Keratinocyte (primary cell): ENCODE measurements around the gene CFAP92. TPM values are rescaled to one million over a fixed set of nuclear protein-coding genes. Genes with fewer than 3 reads are reported as not detected.

ENCODE experiments used
- DNase-seq: peaks from one replicate; pipeline ENCODE4 v3.0.0-alpha.2; 2011; ENCODE audit warnings: low read depth, missing footprints, low spot score
- FAIRE-seq: peaks from 2 replicates; lab custom pipeline; 2011; peaks lifted over from hg19 to GRCh38; lab: Jason Lieb, UNC
- H2AFZ ChIP-seq: 2 replicates; pipeline ENCODE4 v1.6.0; 2012; ENCODE audit warnings: low read length, control low read depth, inconsistent platforms; ENCODE audit not compliant: control insufficient read depth
- H3K27ac ChIP-seq: 2 replicates; pipeline ENCODE4 v1.5.1; 2011; ENCODE audit warnings: low read length; ENCODE audit not compliant: control insufficient read depth, insufficient read depth
- H3K27me3 ChIP-seq: 3 replicates; pipeline ENCODE4 v1.6.0; 2011; ENCODE audit warnings: low read length; ENCODE audit not compliant: control insufficient read depth, insufficient read depth; ENCODE audit errors: extremely low read depth
- H3K36me3 ChIP-seq, 2 experiments: 2 replicates in 1 of 2; 3 replicates in 1 of 2; pipeline ENCODE4 v1.5.1; 2011; ENCODE audit warnings: low read length in 2 of 2, mild to moderate bottlenecking in 1 of 2; ENCODE audit not compliant: control insufficient read depth in 2 of 2, insufficient read depth in 2 of 2; ENCODE audit errors: extremely low read depth in 1 of 2
- H3K4me1 ChIP-seq: 3 replicates; pipeline ENCODE4 v1.5.1; 2011; ENCODE audit warnings: low read length; ENCODE audit not compliant: control insufficient read depth, insufficient read depth; ENCODE audit errors: extremely low read depth
- H3K4me2 ChIP-seq: 3 replicates; pipeline ENCODE4 v1.6.0; 2011; ENCODE audit warnings: low read depth, low read length; ENCODE audit not compliant: control insufficient read depth, insufficient read depth; ENCODE audit errors: extremely low read depth
- H3K4me3 ChIP-seq, 3 experiments: fragments of 200-600 bp in 1 of 3; sonication (generic) in 1 of 3; 2 replicates in 2 of 3; 3 replicates in 1 of 3; pipeline ENCODE4 v1.5.1; 2011 to 2016; ENCODE audit warnings: low read length in 3 of 3, mild to moderate bottlenecking in 3 of 3, control low read depth in 2 of 3, inconsistent platforms in 1 of 3, low read depth in 1 of 3, mixed read lengths in 1 of 3, mixed run types in 1 of 3, moderate library complexity in 1 of 3; ENCODE audit not compliant: control insufficient read depth in 2 of 3, insufficient read depth in 2 of 3; ENCODE audit errors: extremely low read depth in 1 of 3
- H3K79me2 ChIP-seq: 2 replicates; pipeline ENCODE4 v1.6.0; 2012; ENCODE audit warnings: low read length; ENCODE audit not compliant: control insufficient read depth, insufficient read depth
- H3K9ac ChIP-seq: 3 replicates; pipeline ENCODE4 v1.6.0; 2011; ENCODE audit warnings: low read length; ENCODE audit not compliant: control insufficient read depth, insufficient read depth; ENCODE audit errors: extremely low read depth
- H3K9me1 ChIP-seq: 3 replicates; pipeline ENCODE4 v1.6.0; 2011; ENCODE audit warnings: low read length; ENCODE audit not compliant: control insufficient read depth, insufficient read depth; ENCODE audit errors: extremely low read depth
- H3K9me3 ChIP-seq: 2 replicates; pipeline ENCODE4 v1.5.1; 2012; ENCODE audit warnings: low read depth, low read length; ENCODE audit not compliant: control insufficient read depth
- H4K20me1 ChIP-seq: 3 replicates; pipeline ENCODE4 v1.6.0; 2011; ENCODE audit warnings: low read length; ENCODE audit not compliant: control insufficient read depth, insufficient read depth; ENCODE audit errors: extremely low read depth
- CTCF ChIP-seq, 3 experiments: IDR thresholded peaks in 1 of 3; conservative IDR thresholded peaks in 1 of 3; optimal IDR thresholded peaks in 1 of 3; 2 replicates in 2 of 3; 3 replicates in 1 of 3; pipeline versions ENCODE3 to v1.5.1; 2011; ENCODE audit warnings: low read length in 3 of 3, mild to moderate bottlenecking in 3 of 3, moderate library complexity in 2 of 3, control low read depth in 1 of 3, inconsistent platforms in 1 of 3; ENCODE audit not compliant: insufficient read depth in 2 of 3; ENCODE audit errors: extremely low read depth in 1 of 3
- EZH2 ChIP-seq: IDR thresholded peaks from one replicate; pipeline ENCODE4 v1.6.1; 2012; ENCODE audit warnings: inconsistent platforms, mild to moderate bottlenecking, low read length, moderate library complexity
- dilution Hi-C: fragments of 300-500 bp; cut with MboI; formaldehyde crosslinking; loops from one replicate; pipeline ENCODE4 v1.7.0; 2020; ENCODE audit warnings: low sequenced_read_pairs; ENCODE audit not compliant: extremely low pct_ligation_motif_present
- polyA plus RNA-seq, 5 experiments: library from polyadenylated mRNA; depleted of rRNA in 3 of 5; stranded (reverse) in 3 of 5; stranded (forward) in 1 of 5; unstranded in 1 of 5; fragments of >200 nt; gene quantifications; 1 replicate in 1 of 5; 2 replicates in 3 of 5; 3 replicates in 1 of 5; pipeline versions ENCODE4 v1.2.1 to v1.2.3, GENCODE V29; 2011 to 2012; ENCODE audit warnings: missing spikeins in 2 of 5, low read depth in 1 of 5, low replicate concordance in 1 of 5

Gene CFAP92
- polyA plus RNA-seq, 1 donor (not counting 4 experiments of a cell fraction or from before 2014, with no cell fraction given) = 0.26 TPM

DNA sequence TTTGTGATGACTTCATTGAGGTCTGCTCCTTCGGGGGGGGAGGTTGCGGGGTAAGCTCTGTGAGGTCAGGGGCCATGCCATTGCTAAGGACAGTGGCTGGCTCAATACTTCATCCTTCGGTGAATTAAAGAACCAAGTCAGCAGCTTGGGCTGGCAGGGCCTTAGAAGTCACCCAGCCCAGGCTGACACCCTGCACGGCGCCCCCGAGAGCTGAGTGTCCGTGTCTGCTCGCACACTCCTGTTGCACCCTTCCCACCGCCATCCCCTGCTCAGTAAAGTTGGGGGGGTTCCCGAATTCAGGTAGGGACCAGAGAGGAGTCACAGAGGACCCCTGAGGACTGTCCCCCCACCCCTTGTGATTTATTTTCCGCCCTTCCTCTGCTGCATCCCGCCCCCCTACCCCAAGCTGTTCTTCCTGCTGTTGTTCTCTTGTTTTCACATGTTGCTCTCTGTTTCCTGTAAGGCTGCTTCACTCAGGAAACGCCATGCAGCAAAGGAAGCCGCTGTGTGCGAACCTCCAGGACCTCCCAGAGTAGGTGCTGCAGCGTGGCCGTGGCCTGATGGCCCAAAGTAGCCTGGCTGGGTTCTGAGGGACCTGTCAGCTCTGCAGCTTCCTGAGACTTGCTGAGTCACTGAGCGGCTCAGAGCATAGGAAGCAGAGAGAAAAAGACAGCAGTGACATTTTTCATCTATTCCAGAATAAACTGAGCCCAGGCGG, 21.7 kb upstream of the CFAP92 start:
- no peak overlapping the region for H2AFZ ChIP-seq
- dilution Hi-C loops = loop anchor here (10.0 kb wide), 1 partner anchor 59 kb away; no protein-coding TSS in a partner anchor
- FAIRE-seq (no peak), DNase-seq (no peak)
- H3K27me3 ChIP-seq = no peaks in the 10 kb centered on the region
- H4K20me1 ChIP-seq = no peaks in the 10 kb centered on the region
- no peaks in the 10 kb centered on the region for H3K36me3 ChIP-seq
- no peaks in the 10 kb centered on the region for H3K79me2 ChIP-seq
- no peaks in the 10 kb centered on the region for H3K9me1 ChIP-seq
- TF ChIP-seq EZH2 (no peak), CTCF (optimal IDR thresholded peaks at IDR 0.05 in 1 of 3, IDR thresholded peaks at IDR 0.05 in 1 of 3, conservative IDR thresholded peaks at IDR 0.05 in 1 of 3; ENCODE audit: extremely low read depth in 1 of 3, insufficient read depth in 2 of 3, low read length in 3 of 3) (no peak)
- H3K4me3 ChIP-seq = no peak overlapping the region
- H3K9me3 ChIP-seq = no peaks in the 10 kb centered on the region
- no peaks in the 10 kb centered on the region for H3K4me1 ChIP-seq
- H3K27ac ChIP-seq = no peak overlapping the region
- H3K9ac ChIP-seq = no peak overlapping the region
- no peak overlapping the region for H3K4me2 ChIP-seq

- Histone ChIP-seq H3K27ac (no peak overlapping the region), H3K27me3 (no peaks in the 10 kb centered on the region), H3K4me1 (no peaks in the 10 kb centered on the region), H3K4me3 (no peak overlapping the region), H3K36me3 (no peaks in the 10 kb centered on the region), H2AFZ (no peak overlapping the region), H3K4me2 (no peak overlapping the region), H3K9me3 (no peaks in the 10 kb centered on the region), H3K79me2 (no peaks in the 10 kb centered on the region), H3K9me1 (no peaks in the 10 kb centered on the region), H4K20me1 (no peaks in the 10 kb centered on the region), H3K9ac (no peak overlapping the region)
- DNase-seq (no peak), FAIRE-seq (no peak)
- no peak for TF ChIP-seq CTCF (optimal IDR thresholded peaks at IDR 0.05 in 1 of 3, IDR thresholded peaks at IDR 0.05 in 1 of 3, conservative IDR thresholded peaks at IDR 0.05 in 1 of 3; ENCODE audit: extremely low read depth in 1 of 3, insufficient read depth in 2 of 3, low read length in 3 of 3)
- no peak for TF ChIP-seq EZH2
- dilution Hi-C loops = loop anchor here (10.0 kb wide), 1 partner anchor 60 kb away; no protein-coding TSS in a partner anchor
Observed at GRCh38 chr3:129014793-129015345, 21.0 kb upstream of the CFAP92 start.
